Testis (tissue), 3 donors: ENCODE results near the gene IRF7. TPM values are rescaled to one million over a fixed set of nuclear protein-coding genes. Genes with fewer than 3 reads are reported as not detected.
A peak's percentile ranks its signal among the peaks of the same experiment; 100 is the strongest.

Experiments used
- DNase-seq: peaks from one replicate; pipeline ENCODE4 v3.0.0-alpha.2; 2019
- H3K27ac ChIP-seq, 2 donors: fragments of 200-600 bp; sonication (generic); one replicate each; pipeline ENCODE4 v1.5.1; 2019
- H3K27me3 ChIP-seq: fragments of 200-600 bp; sonication (generic); one replicate; pipeline ENCODE4 v1.5.1; 2019
- H3K36me3 ChIP-seq: fragments of 200-600 bp; sonication (generic); one replicate; pipeline ENCODE4 v1.5.1; 2017; ENCODE audit warnings: low read depth; ENCODE audit errors: missing control alignments
- H3K4me1 ChIP-seq: fragments of 200-600 bp; sonication (generic); one replicate; pipeline ENCODE4 v1.5.1; 2019
- H3K4me3 ChIP-seq, 2 donors: fragments of 200-600 bp; sonication (generic); one replicate each; pipeline ENCODE4 v1.5.1; 2017 to 2019
- H3K9me3 ChIP-seq: fragments of 200-600 bp; sonication (generic); one replicate; pipeline ENCODE4 v1.5.1; 2017
- CTCF ChIP-seq, 3 experiments: fragments of 450-650 bp in 2 of 3; fragments of 200-600 bp in 1 of 3; sonication (generic) in 1 of 3; IDR thresholded peaks; one replicate each; pipeline ENCODE4 v1.5.1; 2016 to 2019; ENCODE audit warnings: antibody characterized with exemption in 3 of 3, mild to moderate bottlenecking in 2 of 3, moderate library complexity in 1 of 3
- POLR2A ChIP-seq: fragments of 450-650 bp; IDR thresholded peaks from one replicate; pipeline ENCODE4 v1.6.1; 2017; ENCODE audit warnings: antibody characterized with exemption, mild to moderate bottlenecking, moderate library complexity
- WGBS, 2 donors: methylation state at CpG; one replicate each; pipeline ENCODE4 v1.1.5; 2018; 5-methylcytosine and 5-hydroxymethylcytosine counted together
- intact Hi-C: fragments of 100-400 bp; cut with DNase I; formaldehyde crosslinking; loops from one replicate; pipeline ENCODE4 v1.15.1; 2023; ENCODE audit warnings: low total_unique reads
- polyA plus RNA-seq: library from polyadenylated mRNA; stranded (reverse); fragments of 350-450 nt; fragmentation: Illumina TruSeq; extraction: RNeasy Lipid Tissue Mini Kit (QIAGEN cat#74804); gene quantifications from one replicate; pipeline ENCODE4 v1.2.3, GENCODE V29; 2014; ENCODE audit warnings: low read depth, low replicate concordance; ENCODE audit not compliant: insufficient read depth
- total RNA-seq, 2 donors: library from RNA; depleted of rRNA; stranded (reverse); fragments of >200 nt; gene quantifications; one replicate each; pipeline ENCODE4 v1.2.3, GENCODE V29; 2016

The IRF7 gene
- total and polyA plus RNA-seq, 3 donors from 2014 or later: 9.9 to 30.1 (median 13.0) TPM

GRCh38 chr11:637593-638521 is 22.1 kb upstream of the IRF7 start:
- no peaks in the 10 kb centered on the region for H3K27me3 ChIP-seq
- no peak overlapping the region for H3K4me3 ChIP-seq
- H3K9me3 ChIP-seq: no peaks in the 10 kb centered on the region
- H3K4me1 ChIP-seq: no peaks in the 10 kb centered on the region
- DNase-seq: no peak
- 46 to 62% methylated on average over 54 to 55 of the region's 55 CpGs for WGBS, 2 donors
- H3K27ac ChIP-seq: no peak overlapping the region
- no peaks in the 10 kb centered on the region for H3K36me3 ChIP-seq
- TF ChIP-seq POLR2A (no peak), CTCF (IDR thresholded peaks at IDR 0.05) (no peak)
- intact Hi-C loops: no loop called here

- H3K4me1 ChIP-seq: no peaks in the 10 kb centered on the region
- 14 to 26% methylated on average over 4 to 34 of the region's 34 CpGs for WGBS, 2 donors
- H3K27me3 ChIP-seq: no peaks in the 10 kb centered on the region
- H3K36me3 ChIP-seq: no peaks in the 10 kb centered on the region
- intact Hi-C loops: no loop called here
- no peak for TF ChIP-seq CTCF (IDR thresholded peaks at IDR 0.05)
- TF ChIP-seq POLR2A: no peak
- H3K9me3 ChIP-seq: no peaks in the 10 kb centered on the region
- no peak overlapping the region for H3K27ac ChIP-seq
- H3K4me3 ChIP-seq: peak overlapping the region in 1 of 2 donors; percentile 9
- DNase-seq: no peak
Measured at GRCh38 chr11:637333-637592, 21.5 kb upstream of the IRF7 start.

- peak within 1 kb of the TSS in 1 of 2 donors; percentile 9 for H3K4me3 ChIP-seq
Measured at GRCh38 chr11:636511-637332, 21.0 kb upstream of the IRF7 start, which contains the start of gene DRD4. Gene DRD4, plus strand, starts transcription at chr11:637269. Its CDS starts 36 bp downstream, at chr11:637305.

DNA sequence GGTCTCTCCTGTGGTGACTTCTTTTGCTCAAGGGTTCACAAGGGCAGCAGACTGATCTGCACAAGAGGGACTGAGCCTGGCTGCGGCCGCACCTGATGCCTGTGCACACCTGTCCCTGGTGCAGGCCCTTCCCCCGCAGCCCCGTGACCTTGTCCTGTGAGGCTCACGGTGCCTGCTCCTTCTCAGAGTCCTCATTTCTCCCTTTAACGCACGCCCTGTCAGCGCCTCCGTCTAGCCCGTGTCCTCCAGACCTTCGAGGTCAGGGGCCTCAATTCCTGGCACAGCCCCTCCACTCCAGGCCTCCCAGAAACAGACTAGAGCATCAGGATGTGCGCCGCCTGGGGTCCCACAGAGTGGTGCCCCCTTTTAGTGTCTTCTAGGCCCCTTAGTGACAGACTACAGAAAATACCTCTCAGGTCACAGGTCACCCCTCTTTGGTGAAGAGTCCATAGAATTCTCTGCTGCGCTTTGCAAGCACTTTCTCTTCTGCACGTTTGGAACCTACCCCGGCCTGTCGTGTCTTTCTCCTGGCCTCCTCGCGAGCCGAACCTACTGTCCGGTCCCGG is 20.3 kb upstream of the IRF7 start:
- Histone ChIP-seq H3K4me1 (no peaks in the 10 kb centered on the region), H3K36me3 (no peaks in the 10 kb centered on the region), H3K9me3 (no peaks in the 10 kb centered on the region), H3K27me3 (no peaks in the 10 kb centered on the region), H3K27ac (no peak overlapping the region), H3K4me3 (no peak overlapping the region)
- DNase-seq: no peak
- intact Hi-C loops: no loop called here
- 32 to 79% methylated on average over 9 to 22 of the region's 22 CpGs for whole genome bisulfite sequencing, 2 donors
- TF ChIP-seq POLR2A: no peak
- no peak for TF ChIP-seq CTCF (IDR thresholded peaks at IDR 0.05)

More at GRCh38 chr11:636511-637332, 21.0 kb upstream of the IRF7 start, which contains the start of gene DRD4:
- Histone ChIP-seq H3K9me3 (no peaks in the 10 kb centered on the region), H3K27ac (no peak within 1 kb of the TSS), H3K27me3 (no peaks in the 10 kb centered on the region), H3K36me3 (no peaks in the 10 kb centered on the region), H3K4me1 (no peaks in the 10 kb centered on the region)
- TF ChIP-seq POLR2A: no peak
- DNase-seq: no peak
- intact Hi-C loops: no loop called here
- 24 to 27% methylated on average over 15 to 100 of the region's 100 CpGs for WGBS, 2 donors

DNA sequence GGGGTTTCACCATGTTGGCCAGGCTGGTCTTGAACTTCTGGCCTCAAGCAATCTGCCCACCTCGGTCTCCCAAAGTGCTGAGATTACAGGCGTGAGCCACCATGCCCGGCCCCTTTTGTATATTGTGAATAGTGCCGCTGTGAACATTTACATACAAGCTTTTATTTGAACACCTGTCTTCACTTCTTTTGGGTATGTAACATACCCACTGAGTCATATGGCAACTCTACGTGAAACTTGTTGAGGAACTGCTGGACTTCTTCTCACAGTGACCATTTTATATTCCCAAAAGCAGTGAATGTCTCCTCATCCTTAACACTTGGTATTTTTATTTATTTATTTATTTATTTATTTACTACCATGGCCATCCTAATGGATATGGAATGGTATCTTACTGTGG is 15.1 kb upstream of the IRF7 start:
- no peaks in the 10 kb centered on the region for H3K4me1 ChIP-seq
- H3K9me3 ChIP-seq: no peaks in the 10 kb centered on the region
- intact Hi-C loops: no loop called here
- TF ChIP-seq POLR2A (no peak), CTCF (IDR thresholded peaks at IDR 0.05) (no peak)
- no peaks in the 10 kb centered on the region for H3K36me3 ChIP-seq
- H3K27me3 ChIP-seq: no peaks in the 10 kb centered on the region
- no peak overlapping the region for H3K27ac ChIP-seq
- H3K4me3 ChIP-seq: no peak overlapping the region
- WGBS, 2 donors: 96 to 97% methylated on average over 5 of the region's 5 CpGs
- DNase-seq: no peak
